GM12892 (cell line): Measurements from ENCODE around the gene RPP38.

Experiments
- DNase-seq: peaks from one replicate; pipeline ENCODE4 v3.0.0; 2011; ENCODE audit not compliant: insufficient read length
- FAIRE-seq: peaks from 2 replicates; lab custom pipeline; 2011; peaks lifted over from hg19 to GRCh38; lab: Jason Lieb, UNC
- POLR2A ChIP-seq: IDR thresholded peaks from 2 replicates; pipeline ENCODE4 v1.6.1; 2011; ENCODE audit warnings: low read depth, low read length, control low read depth
- POLR2AphosphoS5 ChIP-seq: IDR thresholded peaks from 2 replicates; pipeline ENCODE4 v1.6.1; 2011; ENCODE audit warnings: low read depth, low read length, control low read depth
- TAF1 ChIP-seq: IDR thresholded peaks from 2 replicates; pipeline ENCODE4 v1.6.1; 2011; ENCODE audit warnings: low read depth, mild to moderate bottlenecking, control low read depth, low read length, borderline replicate concordance

The RPP38 gene

DNA sequence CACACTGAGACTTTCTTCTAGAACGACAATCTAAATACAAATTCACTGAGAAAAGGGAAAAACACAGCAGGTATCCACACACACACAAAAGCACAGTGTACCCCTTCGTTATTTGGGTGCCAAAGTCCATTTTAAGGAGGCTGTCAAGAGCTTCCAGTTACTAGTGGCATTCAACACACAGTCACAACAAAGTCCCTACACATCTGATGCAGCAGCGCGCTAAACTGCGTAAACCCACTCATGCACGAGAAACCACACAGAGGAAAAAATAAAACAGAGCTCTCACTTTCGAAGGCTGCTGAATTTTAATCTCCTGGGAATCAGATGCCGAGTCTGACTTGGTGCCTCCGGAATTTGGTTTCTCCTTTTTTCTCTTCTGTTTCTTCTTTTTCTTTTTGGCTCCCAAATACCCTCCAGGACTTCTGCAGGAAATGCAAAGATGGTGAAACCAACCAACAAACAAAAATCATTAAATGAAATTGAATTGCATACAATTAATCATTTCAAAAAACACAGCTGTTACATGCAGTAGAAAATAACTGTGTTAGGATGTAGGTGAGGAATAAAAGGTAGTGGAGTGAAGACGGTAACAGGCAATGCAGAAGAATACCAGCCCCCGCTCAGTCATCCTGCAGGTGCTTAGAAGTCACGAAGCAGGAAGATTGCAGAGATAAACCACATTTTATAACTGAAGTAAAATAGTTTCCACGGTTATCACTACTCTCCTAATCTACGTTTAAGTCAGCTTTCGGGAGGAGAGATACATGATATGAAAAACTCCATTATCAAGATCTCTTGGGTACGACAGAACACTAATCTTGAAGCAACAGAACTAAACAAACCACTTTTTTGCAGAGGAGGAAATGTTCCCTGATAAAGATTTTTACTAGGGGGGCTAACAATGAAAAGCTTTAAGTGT lies 44.2 kb downstream of the RPP38 start:
- DNase-seq (peak; percentile 15), FAIRE-seq (peak; percentile 86)
- TF ChIP-seq TAF1 (no peak), POLR2A (no peak), POLR2AphosphoS5 (no peak)

DNA sequence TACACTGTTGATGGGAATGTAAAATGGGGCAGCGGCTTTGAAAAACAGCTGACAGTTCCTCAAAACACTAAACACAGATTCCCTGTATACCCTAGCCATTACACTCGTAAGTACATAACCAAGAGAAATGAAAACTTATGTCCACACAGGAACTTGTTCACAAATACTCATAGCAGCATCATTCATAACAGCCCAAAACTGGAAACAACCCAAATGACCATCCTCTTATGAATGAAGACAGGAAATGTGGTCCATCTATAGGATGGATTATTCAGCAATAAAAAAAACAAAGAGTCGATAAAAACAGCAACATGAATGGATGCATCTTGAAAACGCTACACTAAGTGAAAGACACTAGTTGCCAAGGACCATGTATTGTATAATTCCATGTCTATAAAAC lies 47.6 kb downstream of the RPP38 start:
- no peak for TF ChIP-seq POLR2A
- no peak for TF ChIP-seq TAF1
- TF ChIP-seq POLR2AphosphoS5 = no peak
- FAIRE-seq = no peak
- DNase-seq = no peak

DNA sequence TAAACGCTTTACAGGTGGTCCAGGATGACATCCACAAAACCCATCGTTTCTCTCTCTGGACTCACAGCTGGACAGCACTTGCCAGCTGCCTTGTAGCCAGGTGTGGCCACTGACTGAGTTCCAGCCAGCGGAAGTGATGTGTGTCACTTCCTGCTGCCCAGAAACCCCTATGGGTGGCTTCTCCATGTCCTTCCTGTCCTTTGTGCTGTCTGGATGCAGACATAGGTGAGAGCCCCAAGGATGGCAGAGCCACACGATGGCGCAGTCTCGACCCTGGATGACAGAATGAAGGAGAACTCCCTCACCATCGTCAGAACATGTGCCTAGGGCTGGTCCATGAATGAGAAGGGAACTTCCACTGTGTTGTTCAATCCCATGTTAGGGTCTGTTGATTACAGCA lies 49.2 kb downstream of the RPP38 start:
- TF ChIP-seq POLR2A (no peak), POLR2AphosphoS5 (no peak), TAF1 (no peak)
- FAIRE-seq (no peak), DNase-seq (no peak)

DNA sequence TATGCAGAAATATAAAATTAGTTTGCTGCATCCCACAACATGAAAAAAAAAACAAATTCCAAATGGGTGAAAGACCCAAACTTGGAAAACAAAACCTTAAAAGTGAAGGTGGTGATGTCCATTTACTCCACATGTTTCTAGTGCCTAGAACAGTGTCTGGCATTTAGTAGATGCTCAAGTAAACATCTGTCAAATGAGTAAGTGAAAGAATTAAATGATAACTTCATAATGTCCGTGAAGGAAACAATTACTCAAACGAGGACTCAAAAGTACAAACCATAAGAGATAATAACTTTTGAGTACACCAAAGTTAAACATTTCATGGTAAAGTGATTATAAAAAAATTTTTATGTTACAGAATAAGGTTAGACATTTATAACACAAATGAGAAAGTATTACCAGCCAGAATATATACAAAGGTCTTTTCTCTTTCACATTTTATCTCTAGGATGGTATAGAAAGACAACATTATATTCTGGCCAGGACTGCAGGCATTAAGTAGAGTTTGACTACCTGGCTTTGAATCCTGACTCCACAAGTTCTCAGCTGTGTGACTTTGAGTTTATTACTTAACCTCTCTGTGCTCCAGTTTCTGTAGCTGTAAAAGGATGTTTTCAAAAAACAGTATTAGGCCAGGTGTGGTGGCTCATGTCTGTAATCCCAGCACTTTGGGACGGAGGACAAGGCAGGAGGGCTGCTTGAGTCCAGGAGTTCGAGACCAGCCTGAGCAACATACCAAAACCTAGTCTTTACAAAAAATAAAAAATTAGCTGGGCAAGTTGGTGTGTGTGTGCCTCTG lies 50.6 kb downstream of the RPP38 start:
- DNase-seq = no peak
- FAIRE-seq = no peak
- TF ChIP-seq POLR2AphosphoS5 = no peak
- TF ChIP-seq POLR2A = no peak
- no peak for TF ChIP-seq TAF1

DNA sequence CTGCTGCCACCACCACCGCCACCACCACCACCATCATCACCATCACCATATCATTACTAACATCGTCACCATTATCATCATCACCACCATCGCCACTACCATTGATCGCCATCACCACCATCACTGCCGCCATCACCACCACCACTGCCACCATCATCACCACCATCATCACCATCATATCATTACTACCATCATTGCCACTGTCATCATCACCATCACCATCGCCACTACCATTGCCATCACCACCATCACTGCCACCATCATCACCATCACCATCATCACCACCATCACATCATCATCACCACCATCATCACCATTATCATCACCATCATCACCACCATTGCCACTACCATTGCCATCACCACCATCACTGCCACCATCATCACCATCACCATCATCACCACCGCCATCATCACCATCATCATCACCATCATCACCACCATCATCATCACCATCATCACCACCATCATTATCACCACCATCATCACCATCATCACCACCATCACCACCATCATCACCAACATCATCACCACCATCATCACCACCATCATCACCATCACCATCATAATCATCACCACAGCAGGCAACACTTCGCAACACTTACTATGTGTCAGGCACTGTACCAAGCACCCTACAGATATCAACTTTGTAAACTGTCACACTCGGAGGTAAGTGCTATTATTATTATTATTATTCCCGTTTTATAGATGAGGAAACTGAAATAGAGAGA lies 52.1 kb downstream of the RPP38 start:
- no peak for FAIRE-seq
- TF ChIP-seq POLR2A = no peak
- no peak for TF ChIP-seq POLR2AphosphoS5
- no peak for TF ChIP-seq TAF1
- no peak for DNase-seq

DNA sequence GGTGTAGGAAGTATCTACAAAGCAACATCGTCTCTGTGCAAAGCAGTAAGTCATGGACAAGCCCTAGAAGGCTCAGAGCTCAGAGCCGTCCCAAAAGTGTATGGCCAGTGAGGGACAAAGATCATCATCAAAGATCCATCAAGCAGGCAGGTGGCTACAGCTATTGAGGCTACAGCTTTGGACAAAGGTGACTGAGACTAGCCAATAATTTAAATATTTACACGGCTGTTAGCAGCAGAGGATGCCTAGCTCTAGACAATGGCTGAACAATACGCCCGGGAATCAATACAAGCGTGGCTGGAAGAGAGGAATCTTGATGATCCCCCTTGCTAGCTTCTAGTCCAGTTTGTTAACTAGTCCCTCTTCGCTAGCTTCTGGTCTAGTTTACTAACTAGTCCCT lies 53.4 kb downstream of the RPP38 start:
- FAIRE-seq (no peak), DNase-seq (no peak)
- TF ChIP-seq POLR2AphosphoS5 = no peak
- no peak for TF ChIP-seq POLR2A
- no peak for TF ChIP-seq TAF1

DNA sequence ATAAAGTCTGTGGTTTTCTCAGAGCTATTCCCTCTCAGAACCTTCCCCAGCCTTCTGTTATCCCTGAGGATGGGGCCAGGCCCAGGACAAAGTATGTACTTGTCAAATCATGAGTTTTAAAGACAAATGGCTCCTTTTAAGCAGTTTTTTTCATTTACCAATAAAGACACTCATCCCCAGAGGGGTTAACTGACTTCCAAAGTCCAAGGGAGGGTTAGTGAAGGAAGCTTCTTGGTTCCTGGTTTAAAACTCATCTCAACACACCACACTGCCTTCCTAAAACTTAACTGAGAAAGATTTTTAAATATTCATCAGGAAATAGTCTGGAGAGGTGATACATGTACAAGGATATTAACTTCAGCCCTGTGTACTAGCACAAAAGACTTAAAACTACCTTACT lies 55.4 kb downstream of the RPP38 start:
- FAIRE-seq (no peak), DNase-seq (no peak)
- TF ChIP-seq TAF1 (no peak), POLR2AphosphoS5 (no peak), POLR2A (no peak)
